ENCODE results near the gene RNF38. TPM values are rescaled to one million over a fixed set of nuclear protein-coding genes. Genes with fewer than 3 reads are reported as not detected.

Gene RNF38
- total and polyA plus RNA-seq, 9 of the 15 experiments (the other 6 are each of a cell fraction or from before 2014, with no cell fraction given) = 1.6 to 9.8 (median 4.5) TPM

- Histone ChIP-seq H3K9ac (ENCODE audit: insufficient read depth in 1 of 2, low read depth in 2 of 2, low read length in 2 of 2) (no peak overlapping the region), H3K9me1 (ENCODE audit: control insufficient read depth, insufficient read depth, low read length) (no peaks in the 10 kb centered on the region), H3K4me3 (no peak overlapping the region), H2AFZ (ENCODE audit: low read depth, low read length) (no peak overlapping the region), H3K9me3 (replicated peaks; ENCODE audit: control insufficient read depth, insufficient read depth, low read depth, low read length) (no peaks in the 10 kb centered on the region), H3K4me2 (ENCODE audit: insufficient read depth, low read length) (no peak overlapping the region), H3K4me1 (replicated peaks in 1 of 2; ENCODE audit: control insufficient read depth in 2 of 2, insufficient read depth in 2 of 2, low read length in 2 of 2) (peaks cover 0 to 4% of the 10 kb centered on the region in 2 experiments; a peak in 2 of 5 replicates), H3K79me2 (ENCODE audit: control insufficient read depth, insufficient read depth, low read length) (no peaks in the 10 kb centered on the region), H3K27me3 (ENCODE audit: control insufficient read depth in 2 of 2, insufficient read depth in 2 of 2, low read length in 2 of 2) (no peaks in the 10 kb centered on the region), H3K27ac (ENCODE audit: extremely low read depth, low read depth, low read length) (no peak overlapping the region), H3K36me3 (ENCODE audit: control insufficient read depth, insufficient read depth, low read length) (no peaks in the 10 kb centered on the region), H4K20me1 (replicated peaks; ENCODE audit: control insufficient read depth, insufficient read depth, low read length) (no peaks in the 10 kb centered on the region; the same call in 1 of the 2 replicates)
- DNase-seq (ENCODE audit: extremely low read depth in 1 of 4, low spot score in 3 of 4) = no peak
- BruUV-seq (replicated peaks) = no TSS peak
- CTCF ChIA-PET (ENCODE audit: low intra/inter-chr PET ratio) = no interaction called here
- intact Hi-C loops (cut with micrococcal nuclease) = no loop called here
- POLR2A ChIA-PET = interaction anchor here (1.1 kb wide), 1 partner anchor 12 kb away, joined by 3 read pairs; no protein-coding TSS in a partner anchor
- 67% methylated on average over 3 of the region's 3 CpGs for WGBS (ENCODE audit: insufficient coverage, low coverage, missing lambda C conversion rate)
- FAIRE-seq = no peak
- in situ Hi-C loops (cut with MboI) = no loop called here
- ATAC-seq = no peak
- TF ChIP-seq CBFB (CRISPR knock-in tag; IDR thresholded peaks at IDR 0.05) (no peak), XRCC5 (IDR thresholded peaks at IDR 0.05; ENCODE audit: low read depth, low read length) (no peak), RB1 (IDR thresholded peaks at IDR 0.05; ENCODE audit: low read depth) (no peak), BRCA1 (IDR thresholded peaks at IDR 0.05) (no peak), BRCA1 (CRISPR knock-in tag; IDR thresholded peaks at IDR 0.05) (no peak), EZH2 (IDR thresholded peaks at IDR 0.05; ENCODE audit: borderline replicate concordance, low read depth, low read length) (no peak)
Observed at GRCh38 chr9:36438536-36439236, 38.6 kb upstream of the RNF38 start.

- intact Hi-C loops (cut with micrococcal nuclease) = no loop called here
- H3K79me2 ChIP-seq (ENCODE audit: control insufficient read depth, insufficient read depth, low read length) = no peaks in the 10 kb centered on the region
Observed at GRCh38 chr9:36437790-36438189, 37.7 kb upstream of the RNF38 start.

More at GRCh38 chr9:36437790-36438189, 37.7 kb upstream of the RNF38 start:
- Histone ChIP-seq H4K20me1 (replicated peaks; ENCODE audit: control insufficient read depth, insufficient read depth, low read length) (no peaks in the 10 kb centered on the region; the same call in 1 of the 2 replicates), H3K4me2 (ENCODE audit: insufficient read depth, low read length) (no peak overlapping the region), H2AFZ (ENCODE audit: low read depth, low read length) (no peak overlapping the region), H3K9ac (ENCODE audit: insufficient read depth in 1 of 2, low read depth in 2 of 2, low read length in 2 of 2) (no peak overlapping the region), H3K4me1 (replicated peaks in 1 of 2; ENCODE audit: control insufficient read depth in 2 of 2, insufficient read depth in 2 of 2, low read length in 2 of 2) (peaks cover 0 to 4% of the 10 kb centered on the region in 2 experiments; a peak in 2 of 5 replicates), H3K9me3 (replicated peaks; ENCODE audit: control insufficient read depth, insufficient read depth, low read depth, low read length) (no peaks in the 10 kb centered on the region), H3K36me3 (ENCODE audit: control insufficient read depth, insufficient read depth, low read length) (no peaks in the 10 kb centered on the region), H3K27me3 (ENCODE audit: control insufficient read depth in 2 of 2, insufficient read depth in 2 of 2, low read length in 2 of 2) (no peaks in the 10 kb centered on the region), H3K27ac (ENCODE audit: extremely low read depth, low read depth, low read length) (no peak overlapping the region), H3K9me1 (ENCODE audit: control insufficient read depth, insufficient read depth, low read length) (no peaks in the 10 kb centered on the region), H3K4me3 (no peak overlapping the region)
- WGBS (ENCODE audit: insufficient coverage, low coverage, missing lambda C conversion rate) = 76% methylated on average over 3 of the region's 3 CpGs
- no peak for TF ChIP-seq FOSL1 (tag; conservative IDR thresholded peaks at IDR 0.05)
- TF ChIP-seq ZNF253 (CRISPR knock-in tag; conservative IDR thresholded peaks at IDR 0.05) = no peak
- no peak for TF ChIP-seq RUNX1 (IDR thresholded peaks at IDR 0.05; ENCODE audit: low read depth)
- TF ChIP-seq ESRRA (IDR thresholded peaks at IDR 0.05; ENCODE audit: borderline replicate concordance, low read depth) = no peak
- TF ChIP-seq GABPB2 (CRISPR knock-in tag; conservative IDR thresholded peaks at IDR 0.05) = no peak
- TF ChIP-seq ZNF24 (IDR thresholded peaks at IDR 0.05) = no peak
- TF ChIP-seq ZNF830 (CRISPR knock-in tag; IDR thresholded peaks at IDR 0.05) = no peak
- TF ChIP-seq ZC3H4 (CRISPR knock-in tag; IDR thresholded peaks at IDR 0.05; ENCODE audit: borderline replicate concordance) = no peak
- no peak for TF ChIP-seq ZNF785 (CRISPR knock-in tag; IDR thresholded peaks at IDR 0.05)
- TF ChIP-seq ZNF174 (CRISPR knock-in tag; IDR thresholded peaks at IDR 0.05) = no peak
- no peak for TF ChIP-seq NR4A1 (CRISPR knock-in tag; IDR thresholded peaks at IDR 0.05)
- no peak for TF ChIP-seq NR4A1 (tag; IDR thresholded peaks at IDR 0.05)
- no TSS peak for BruUV-seq (replicated peaks)
- ChIA-PET POLR2A (interaction anchor here (0.7 to 1.6 kb wide), 2 partner anchors 10 to 1693 kb away, joined by 3 read pairs; no protein-coding TSS in a partner anchor), CTCF (ENCODE audit: low intra/inter-chr PET ratio) (no interaction called here)
- DNase-seq (ENCODE audit: extremely low read depth in 1 of 4, low spot score in 3 of 4) = no peak
- no peak for ATAC-seq
- in situ Hi-C loops (cut with MboI) = no loop called here
- FAIRE-seq = no peak

Data from K562 (cell line).